Mesodermal cell (in vitro differentiated cells): ENCODE measurements around the gene SLC30A4.
"Not testable (repeated sequence)": the region's sequence is repeated elsewhere in the genome, so short reads cannot be mapped to it uniquely, and the experiment has no call there.

Experiments
- H3K27ac ChIP-seq: 2 replicates; pipeline ENCODE4 v1.7.0; 2013; ENCODE audit warnings: mild to moderate bottlenecking, low read depth, low read length, moderate library complexity; ENCODE audit not compliant: severe bottlenecking
- H3K36me3 ChIP-seq: 2 replicates; pipeline ENCODE4 v1.7.1; 2013; ENCODE audit warnings: mild to moderate bottlenecking, low read length, moderate library complexity; ENCODE audit not compliant: control insufficient read depth, insufficient read depth
- H3K4me1 ChIP-seq: one replicate; pipeline ENCODE4 v1.7.1; 2013; ENCODE audit warnings: mild to moderate bottlenecking, low read length; ENCODE audit not compliant: insufficient read depth, control insufficient read depth, poor library complexity, severe bottlenecking
- H3K4me3 ChIP-seq: 2 replicates; pipeline ENCODE4 v1.7.0; 2013; ENCODE audit warnings: low read length, control low read depth, mild to moderate bottlenecking; ENCODE audit not compliant: insufficient read depth, poor library complexity, severe bottlenecking; ENCODE audit errors: extremely low read depth
- H3K9me3 ChIP-seq: 2 replicates; pipeline ENCODE4 v1.7.1; 2013; ENCODE audit warnings: mild to moderate bottlenecking, low read length, moderate library complexity; ENCODE audit not compliant: control insufficient read depth
- WGBS, 2 experiments: methylation state at CpG; one replicate each; pipeline ENCODE4 v1.1.5; 2013; ENCODE audit warnings: missing lambda C conversion rate in 2 of 2; ENCODE audit not compliant: insufficient coverage in 2 of 2; 5-methylcytosine and 5-hydroxymethylcytosine counted together

The SLC30A4 gene

GRCh38 chr15:45540531-45540930 lies 18.0 kb upstream of the SLC30A4 start:
- Histone ChIP-seq H3K4me3 (no peak overlapping the region), H3K9me3 (no peaks in the 10 kb centered on the region), H3K4me1 (no peaks in the 10 kb centered on the region), H3K27ac (no peak overlapping the region), H3K36me3 (no peaks in the 10 kb centered on the region)
- no CpG with 5 or more reads among the region's 1 CpG for whole genome bisulfite sequencing, 2 experiments

- Histone ChIP-seq H3K27ac (no peak overlapping the region), H3K9me3 (no peaks in the 10 kb centered on the region), H3K4me3 (no peak overlapping the region), H3K4me1 (no peaks in the 10 kb centered on the region), H3K36me3 (no peaks in the 10 kb centered on the region)
- 95% methylated on average over 2 of the region's 3 CpGs for WGBS, 2 experiments
These were observed 17.1 kb upstream of the SLC30A4 start for GRCh38 chr15:45539680-45540079.

- Histone ChIP-seq H3K9me3 (no peaks in the 10 kb centered on the region), H3K4me1 (no peaks in the 10 kb centered on the region), H3K36me3 (no peaks in the 10 kb centered on the region), H3K4me3 (no peak overlapping the region), H3K27ac (no peak overlapping the region)
- WGBS, 2 experiments, result 67 to 86% methylated on average over 1 of the region's 3 CpGs
These were observed 14.4 kb upstream of the SLC30A4 start for GRCh38 chr15:45536934-45537333.

GRCh38 chr15:45535486-45536042 lies 13.0 kb upstream of the SLC30A4 start:
- Histone ChIP-seq H3K4me1 (no peaks in the 10 kb centered on the region), H3K9me3 (no peaks in the 10 kb centered on the region), H3K27ac (no peak overlapping the region), H3K4me3 (no peak overlapping the region), H3K36me3 (no peaks in the 10 kb centered on the region)
- WGBS, 2 experiments, result 88 to 96% methylated on average over 2 of the region's 2 CpGs

DNA sequence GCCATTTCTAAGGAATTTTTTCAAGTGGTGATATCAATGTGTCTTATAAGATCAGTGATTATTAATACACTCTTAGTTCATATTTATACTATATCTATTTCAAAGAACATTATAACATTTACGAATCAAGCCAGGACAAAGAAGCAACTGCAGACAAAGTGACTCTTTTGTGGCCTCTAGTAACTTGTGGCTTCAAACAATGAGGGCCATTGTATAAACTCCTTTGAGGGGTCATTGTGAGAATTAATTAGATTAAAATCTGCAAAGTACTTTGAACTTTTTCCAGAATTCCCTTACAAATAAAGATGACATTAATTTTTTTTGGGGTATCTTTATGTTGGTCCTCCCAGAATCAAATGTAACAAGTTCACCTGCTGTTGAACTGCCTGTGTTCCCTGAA lies 12.3 kb upstream of the SLC30A4 start:
- H3K9me3 ChIP-seq, result no peaks in the 10 kb centered on the region
- no peak overlapping the region for H3K27ac ChIP-seq
- H3K4me1 ChIP-seq, result no peaks in the 10 kb centered on the region
- H3K4me3 ChIP-seq, result no peak overlapping the region
- no CpG with 5 or more reads among the region's 1 CpG for WGBS, 2 experiments
- no peaks in the 10 kb centered on the region for H3K36me3 ChIP-seq

GRCh38 chr15:45532892-45533291 lies 10.3 kb upstream of the SLC30A4 start:
- H3K27ac ChIP-seq, H3K4me1 ChIP-seq, H3K4me3 ChIP-seq, H3K36me3 ChIP-seq, H3K9me3 ChIP-seq: not testable (repeated sequence)
- 48 to 83% methylated on average over 2 of the region's 3 CpGs for WGBS, 2 experiments

DNA sequence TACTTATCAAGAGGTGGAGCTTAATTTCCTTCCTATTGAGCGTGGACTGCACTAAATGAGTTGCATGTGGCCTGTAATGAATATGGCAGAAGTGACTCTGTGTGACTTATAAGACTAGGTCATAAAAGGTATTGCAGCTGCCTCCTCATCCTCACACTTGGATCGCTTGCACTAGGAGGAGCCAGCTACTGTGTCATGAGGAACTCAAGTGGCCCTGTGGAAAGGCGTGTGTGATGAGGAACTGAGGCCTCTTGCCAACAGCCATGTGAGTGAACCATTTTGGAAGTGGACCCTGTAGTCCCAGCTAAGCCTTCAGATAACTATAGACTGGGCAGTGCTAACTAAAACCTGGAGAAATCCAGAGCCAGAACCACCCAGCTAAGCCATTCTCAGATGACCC lies 7.1 kb upstream of the SLC30A4 start:
- 55 to 100% methylated on average over 1 to 2 of the region's 3 CpGs for WGBS, 2 experiments
- Histone ChIP-seq H3K9me3 (no peaks in the 10 kb centered on the region), H3K4me3 (no peak overlapping the region)

GRCh38 chr15:45527086-45527485 lies 4.5 kb upstream of the SLC30A4 start:
- H3K4me3 ChIP-seq, result no peak overlapping the region
- 98 to 100% methylated on average over 1 to 6 of the region's 8 CpGs for WGBS, 2 experiments
- H3K9me3 ChIP-seq, result no peaks in the 10 kb centered on the region
- no peaks in the 10 kb centered on the region for H3K36me3 ChIP-seq
- no peak overlapping the region for H3K27ac ChIP-seq
- H3K4me1 ChIP-seq, result no peaks in the 10 kb centered on the region

More for the DNA sequence above, 7.1 kb upstream of the SLC30A4 start:
- no peak overlapping the region for H3K27ac ChIP-seq
- no peaks in the 10 kb centered on the region for H3K36me3 ChIP-seq
- H3K4me1 ChIP-seq, result no peaks in the 10 kb centered on the region

DNA sequence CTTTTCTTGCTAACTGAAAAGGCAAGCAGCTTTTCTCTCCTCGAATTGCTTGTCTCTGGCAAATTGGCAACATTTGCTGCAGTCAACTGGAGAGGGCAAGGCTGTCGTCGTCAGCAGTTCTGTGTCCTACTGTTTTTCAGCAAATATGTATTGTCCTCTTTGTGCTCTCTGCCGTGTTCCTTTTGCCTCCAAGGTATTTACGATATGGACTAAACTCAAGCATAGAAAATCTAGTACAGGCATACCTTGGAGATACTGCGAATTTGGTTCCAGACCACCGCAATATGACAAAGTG lies 558 bp upstream of the SLC30A4 start:
- Histone ChIP-seq H3K27ac (no peak overlapping the region), H3K36me3 (no peaks in the 10 kb centered on the region), H3K4me1 (no peaks in the 10 kb centered on the region), H3K4me3 (peak overlapping the region; percentile 62), H3K9me3 (no peaks in the 10 kb centered on the region)
- 24 to 47% methylated on average over 5 to 7 of the region's 7 CpGs for WGBS, 2 experiments

DNA sequence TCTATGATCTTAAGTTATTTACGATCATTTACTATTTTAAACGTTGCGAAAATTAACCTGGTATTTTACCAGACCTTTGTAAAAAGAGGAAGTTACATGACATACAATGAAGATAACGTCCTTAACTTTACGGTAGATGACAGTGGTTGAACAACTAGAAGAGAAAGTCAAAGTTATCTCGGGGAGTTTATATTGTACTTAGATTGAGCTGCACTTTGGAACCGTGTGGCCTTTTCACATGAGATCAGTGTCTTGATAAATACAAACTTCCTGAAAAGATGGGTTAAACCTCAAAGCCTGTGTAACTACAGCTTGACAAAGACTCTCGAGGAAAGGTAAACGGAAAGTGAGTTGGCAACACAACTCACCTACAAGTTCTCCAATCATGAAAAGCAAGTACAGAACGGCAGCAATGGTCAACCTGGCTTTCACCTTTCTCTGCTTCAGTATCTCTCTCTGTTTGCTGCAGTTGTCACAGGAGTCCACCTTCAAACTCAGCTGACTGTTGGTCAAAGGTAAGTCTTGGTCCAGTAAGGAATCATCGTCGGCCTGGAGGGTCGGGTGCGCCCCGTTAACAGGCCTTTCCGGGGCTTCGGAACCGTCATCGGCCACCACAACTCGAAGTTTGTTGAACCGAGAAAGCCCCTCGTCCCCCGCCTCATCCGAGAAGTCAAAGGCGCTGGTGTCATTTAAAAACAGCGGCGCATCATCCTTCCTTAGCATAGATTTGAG lies 793 bp downstream of the SLC30A4 start:
- Histone ChIP-seq H3K36me3 (no peaks in the 10 kb centered on the region), H3K27ac (no peak overlapping the region)

GRCh38 chr15:45510758-45511280 lies 11.7 kb downstream of the SLC30A4 start:
- Histone ChIP-seq H3K27ac (no peak overlapping the region), H3K9me3 (no peaks in the 10 kb centered on the region), H3K4me1 (no peaks in the 10 kb centered on the region), H3K36me3 (no peaks in the 10 kb centered on the region), H3K4me3 (no peak overlapping the region)
- WGBS, 2 experiments, result no CpG with 5 or more reads among the region's 4 CpGs

More for the DNA sequence above, 793 bp downstream of the SLC30A4 start:
- no peaks in the 10 kb centered on the region for H3K9me3 ChIP-seq
- WGBS, 2 experiments, result 20 to 22% methylated on average over 23 of the region's 27 CpGs
- H3K4me1 ChIP-seq, result no peaks in the 10 kb centered on the region
- peak overlapping the region; percentile 62 for H3K4me3 ChIP-seq
